SK-MEL-5 (cell line): ENCODE measurements around the gene ZNF223. TPM values are rescaled to one million over a fixed set of nuclear protein-coding genes. Genes with fewer than 3 reads are reported as not detected.

ENCODE experiments used
- DNase-seq: peaks from one replicate; pipeline ENCODE4 v3.0.0-alpha.2; 2016; ENCODE audit warnings: low read depth, low spot score
- in situ Hi-C: cut with HindIII; loops from 2 replicates; pipeline ENCODE4 v1.10.0; 2016; ENCODE audit warnings: low sequenced_read_pairs, high pct_unique_total_duplicates, low pct_unique_long_range_greater_than_20kb
- total RNA-seq: library from RNA; depleted of rRNA; stranded (reverse); fragments of >200 nt; shearing (Covaris generic); gene quantifications from 2 replicates; pipeline ENCODE4 v1.2.3, GENCODE V29; 2014

ZNF223 gene
- total RNA-seq, 1 experiment from 2014 or later: 3.9 TPM

DNA sequence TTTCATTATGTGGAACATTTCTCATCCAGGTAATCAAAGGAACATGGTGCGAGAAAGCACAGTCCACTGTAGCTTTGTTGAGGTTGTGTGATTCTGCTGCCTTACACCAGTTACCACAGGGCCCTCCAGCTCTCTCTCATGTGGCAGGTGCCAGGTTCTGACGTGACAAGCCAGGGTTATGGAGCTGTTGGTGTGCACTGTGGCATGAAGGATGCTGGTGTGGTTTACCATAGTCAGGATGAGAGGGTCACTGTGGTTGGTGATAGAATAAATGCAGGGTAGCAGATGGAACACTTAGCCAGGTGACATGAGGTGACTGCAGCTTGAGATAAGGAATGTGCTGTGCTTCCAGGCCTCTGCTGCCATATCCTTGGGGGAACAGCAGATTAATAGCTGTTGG lies 7.4 kb downstream of the ZNF223 start:
- no peak for DNase-seq
- in situ Hi-C loops: no loop called here

GRCh38 chr19:44061038-44061437 lies 9.2 kb downstream of the ZNF223 start:
- in situ Hi-C loops: no loop called here
- no peak for DNase-seq

DNA sequence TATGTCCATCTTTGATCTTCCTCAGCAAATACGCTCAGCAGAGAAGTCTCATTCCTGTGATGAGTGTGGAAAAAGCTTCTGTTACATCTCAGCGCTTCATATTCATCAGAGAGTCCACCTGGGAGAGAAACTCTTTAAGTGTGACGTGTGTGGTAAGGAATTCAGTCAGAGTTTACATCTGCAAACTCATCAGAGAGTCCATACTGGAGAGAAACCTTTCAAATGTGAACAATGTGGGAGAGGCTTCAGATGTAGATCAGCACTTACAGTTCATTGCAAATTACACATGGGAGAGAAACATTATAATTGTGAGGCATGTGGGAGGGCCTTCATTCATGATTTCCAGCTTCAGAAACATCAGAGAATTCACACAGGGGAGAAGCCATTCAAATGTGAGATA lies 14.5 kb downstream of the ZNF223 start:
- in situ Hi-C loops: no loop called here
- no peak for DNase-seq

GRCh38 chr19:44069415-44069814 lies 17.6 kb downstream of the ZNF223 start:
- DNase-seq: no peak

DNA sequence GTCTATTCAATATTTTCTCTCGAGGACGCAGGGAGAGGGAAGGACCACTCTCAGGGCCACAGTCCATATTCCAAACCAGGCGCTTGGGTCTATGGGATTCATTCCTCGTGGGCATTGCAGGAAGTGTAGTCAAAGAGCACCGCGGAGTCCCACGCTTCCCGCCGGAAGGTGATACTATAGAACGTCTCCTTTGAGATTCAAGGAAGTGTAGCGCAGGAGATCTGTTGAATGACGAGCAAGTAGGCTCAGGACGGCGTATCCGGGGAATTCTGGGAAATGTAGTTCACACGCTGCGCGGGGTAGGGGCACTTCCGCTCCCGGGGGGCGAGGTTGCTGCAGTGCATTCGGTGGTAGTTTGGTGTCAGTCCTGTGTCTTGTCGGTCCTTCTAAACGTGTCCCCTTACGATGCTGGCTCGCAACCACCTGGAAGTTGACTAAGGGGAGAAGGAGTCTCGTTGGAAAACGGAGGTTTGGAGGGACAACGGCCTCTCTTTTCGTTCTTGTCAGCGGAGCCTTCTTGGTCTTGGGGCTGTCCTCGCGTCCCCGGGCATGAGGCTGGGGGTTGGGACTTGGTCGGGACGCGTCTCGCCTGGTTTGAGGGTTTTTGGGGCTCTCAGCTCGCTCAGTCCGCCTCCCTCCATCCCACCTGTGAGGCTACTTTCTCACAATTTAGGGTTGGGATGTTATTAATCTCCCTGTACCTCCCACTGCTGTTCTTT lies 20.1 kb downstream of the ZNF223 start, which contains the start of gene ZNF284:
Gene ZNF284 (plus strand): TSS at position 336 of the 719 bp plus-strand sequence. CDS start 4,231 bp downstream, outside the sequence.
- peak; percentile 90 for DNase-seq
- in situ Hi-C loops: no loop called here

More at GRCh38 chr19:44069415-44069814, 17.6 kb downstream of the ZNF223 start:
- in situ Hi-C loops: no loop called here

DNA sequence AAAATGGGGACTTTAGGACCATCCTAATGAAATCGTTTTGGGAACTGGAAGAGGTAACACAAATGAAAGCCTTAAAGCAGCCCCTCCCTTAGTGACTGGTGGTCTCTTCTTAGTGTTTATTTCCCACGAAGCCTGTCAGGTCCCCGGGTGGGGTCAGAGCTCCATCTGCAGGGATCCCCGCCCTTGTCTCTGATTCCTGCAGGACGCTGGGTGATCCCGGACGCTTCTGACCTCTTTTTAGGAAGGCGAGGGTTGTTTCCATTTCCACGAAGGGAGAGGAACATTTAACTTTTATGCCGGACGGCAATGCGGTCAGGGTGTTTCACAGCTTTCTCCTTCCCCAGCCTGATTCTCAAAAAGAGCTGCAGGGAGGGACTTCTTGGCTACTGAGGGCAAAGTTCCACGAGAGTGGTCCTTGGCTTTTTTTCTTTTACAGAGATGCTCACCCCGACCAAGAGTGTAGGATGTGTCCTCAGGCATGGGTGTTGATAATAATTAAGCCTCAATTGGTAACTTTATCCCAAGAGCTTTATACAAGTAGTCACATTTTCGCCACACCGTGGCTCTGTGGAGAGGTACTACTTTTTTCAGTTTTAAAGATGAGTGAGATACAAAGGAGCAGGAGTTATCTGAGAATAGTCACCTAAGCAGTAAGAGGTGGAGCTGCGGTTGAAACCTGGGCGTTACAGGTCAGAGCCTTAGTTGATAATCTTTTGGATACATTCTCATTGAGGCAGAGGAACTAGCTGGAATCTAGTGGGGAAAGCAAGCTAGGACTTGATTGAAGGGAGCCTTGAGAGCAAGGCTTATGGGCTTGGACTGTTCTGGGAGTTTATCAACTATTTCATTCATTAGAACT lies 20.9 kb downstream of the ZNF223 start:
- no peak for DNase-seq
- in situ Hi-C loops: no loop called here

- no peak for DNase-seq
- in situ Hi-C loops: no loop called here
Measured at GRCh38 chr19:44076325-44076724, 24.5 kb downstream of the ZNF223 start.

DNA sequence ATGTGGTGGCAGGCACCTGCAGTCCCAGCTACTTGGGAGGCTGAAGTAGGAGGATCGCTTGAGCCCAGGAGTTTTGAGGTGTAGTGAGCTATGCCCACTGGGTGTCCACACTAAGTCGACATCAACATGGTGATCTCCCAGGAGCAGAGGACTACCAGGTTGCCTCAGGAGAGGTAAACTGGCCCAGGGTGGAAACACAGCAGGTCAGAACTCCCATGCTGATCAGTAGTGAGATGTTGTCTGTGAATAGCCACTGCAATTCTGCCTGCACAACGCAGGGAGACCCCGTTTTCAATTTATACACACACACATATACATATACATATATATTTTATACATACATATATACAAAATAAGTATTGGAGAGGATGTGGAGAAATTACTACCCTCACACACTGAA lies 40.3 kb downstream of the ZNF223 start:
- in situ Hi-C loops: no loop called here

GRCh38 chr19:44093931-44094765 lies 42.3 kb downstream of the ZNF223 start, which contains the start of gene ZNF224:
ZNF224 (plus strand) TSS chr19:44094361; CDS start chr19:44097874, 3,513 bp downstream.
- peak; percentile 95 for DNase-seq
- in situ Hi-C loops: no loop called here

More for the DNA sequence above, 40.3 kb downstream of the ZNF223 start:
- no peak for DNase-seq

DNA sequence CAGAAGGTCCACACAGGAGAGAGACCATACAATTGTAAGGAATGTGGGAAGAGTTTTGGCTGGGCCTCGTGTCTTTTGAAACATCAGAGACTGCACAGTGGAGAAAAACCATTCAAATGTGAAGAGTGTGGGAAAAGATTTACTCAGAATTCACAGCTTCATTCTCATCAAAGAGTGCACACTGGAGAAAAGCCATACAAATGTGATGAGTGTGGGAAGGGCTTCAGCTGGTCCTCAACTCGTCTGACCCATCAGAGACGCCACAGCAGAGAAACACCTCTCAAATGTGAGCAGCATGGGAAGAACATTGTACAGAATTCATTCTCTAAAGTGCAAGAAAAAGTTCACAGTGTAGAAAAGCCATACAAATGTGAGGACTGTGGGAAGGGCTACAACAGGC lies 55.9 kb downstream of the ZNF223 start:
- DNase-seq: no peak
- in situ Hi-C loops: no loop called here

DNA sequence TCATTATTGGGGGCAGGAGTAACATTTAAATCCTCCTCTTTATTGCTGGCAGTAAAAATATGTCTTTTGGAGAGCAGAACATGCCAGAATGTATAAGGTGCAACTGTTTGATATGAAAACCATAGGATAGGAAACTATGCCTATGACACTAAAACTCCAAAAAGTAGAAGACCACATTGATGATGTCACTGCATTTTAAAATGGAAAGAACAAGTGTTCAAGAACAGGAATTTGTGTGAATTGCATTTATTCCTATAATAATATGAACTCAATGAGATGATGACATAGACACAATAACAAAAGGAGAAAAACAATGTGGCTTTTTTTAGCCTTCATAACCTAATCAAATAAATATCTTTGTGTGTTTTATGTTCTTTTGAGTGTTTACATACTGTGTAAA lies 57.6 kb downstream of the ZNF223 start:
- DNase-seq: no peak
- in situ Hi-C loops: no loop called here

GRCh38 chr19:44111910-44112463 lies 60.2 kb downstream of the ZNF223 start:
- peak; percentile 41 for DNase-seq
- in situ Hi-C loops: no loop called here

- in situ Hi-C loops: no loop called here
- DNase-seq: no peak
Measured at GRCh38 chr19:44112802-44113137, 60.9 kb downstream of the ZNF223 start.

DNA sequence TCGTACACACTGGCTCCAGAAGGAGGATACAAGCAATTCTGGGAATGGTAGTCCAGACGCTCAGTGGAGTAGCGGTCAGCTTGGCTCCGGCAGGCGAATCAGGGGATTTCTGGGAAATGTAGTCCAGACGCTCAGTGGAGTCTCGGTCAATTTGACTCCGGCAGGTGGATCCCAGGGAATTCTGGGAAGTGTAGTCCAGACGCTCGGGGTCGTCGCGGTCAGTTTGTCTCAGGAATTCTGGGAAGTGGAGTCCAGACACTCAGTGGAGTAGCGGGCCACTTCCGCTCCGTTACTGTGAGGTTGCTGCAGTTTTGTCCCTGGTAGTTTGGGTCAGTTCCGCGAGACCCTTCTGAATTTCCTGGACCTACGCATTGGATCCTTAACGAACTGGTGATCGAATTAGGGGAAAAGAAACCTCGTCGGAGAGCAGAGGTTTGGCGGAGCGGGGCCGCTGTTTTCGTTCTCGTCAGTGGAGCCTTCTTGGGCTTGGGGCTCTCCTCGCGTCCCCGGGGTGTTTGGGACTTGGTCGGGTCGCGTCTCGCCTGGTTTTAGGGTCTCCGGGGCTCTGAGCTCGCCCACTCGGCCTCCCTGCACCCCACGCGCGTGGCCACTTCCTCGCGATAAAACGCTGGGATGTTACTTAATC lies 61.4 kb downstream of the ZNF223 start, which contains the start of gene ZNF225:
Gene ZNF225 (plus strand): TSS at position 262 of the 646 bp plus-strand sequence. CDS start 2,429 bp downstream, outside the sequence.
- in situ Hi-C loops: no loop called here

DNA sequence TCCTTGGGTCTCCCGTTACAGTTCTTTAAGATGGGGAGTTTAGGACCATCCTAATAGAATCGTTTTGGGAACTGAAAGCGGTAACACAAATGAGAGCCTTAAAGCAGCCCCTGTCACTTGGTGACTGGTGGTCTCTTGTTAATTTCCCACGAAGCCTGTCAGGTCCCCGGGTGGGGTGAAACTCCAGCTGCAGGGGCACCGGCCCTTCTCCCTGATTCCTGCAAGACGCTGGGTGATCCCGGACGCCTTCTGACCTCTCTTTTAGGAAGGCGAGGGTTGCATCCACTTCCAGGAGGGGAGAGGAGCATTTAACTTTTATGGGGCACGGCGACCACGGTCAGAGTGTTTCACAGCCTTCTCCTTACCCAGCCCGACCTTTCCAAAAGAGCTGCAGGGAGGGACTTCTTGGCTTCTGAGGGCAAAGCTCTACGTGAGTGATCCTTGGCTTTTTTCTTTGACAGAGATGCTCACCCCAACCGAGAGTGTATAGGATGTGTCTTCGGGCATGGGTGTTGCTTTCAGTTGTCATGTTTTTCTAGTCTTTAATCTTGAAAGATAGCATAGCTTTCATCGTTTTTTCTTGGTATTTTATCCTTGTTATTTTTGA lies 62.1 kb downstream of the ZNF223 start:
- in situ Hi-C loops: no loop called here
- DNase-seq: peak; percentile 3

More for the DNA sequence above, 61.4 kb downstream of the ZNF223 start, which contains the start of gene ZNF225:
- DNase-seq: peak; percentile 98
